ENCODE measurements around the gene METTL4. TPM values are rescaled to one million over a fixed set of nuclear protein-coding genes. Genes with fewer than 3 reads are reported as not detected.

Gene METTL4
- total and polyA plus RNA-seq, 9 of the 15 experiments (the other 6 are each of a cell fraction or from before 2014, with no cell fraction given) = 7.9 to 32.8 (median 22.1) TPM

- TF ChIP-seq ZSCAN32 (CRISPR knock-in tag; IDR thresholded peaks at IDR 0.05) (no peak), NFIC (IDR thresholded peaks at IDR 0.05) (0 out of 2 replicates have a peak, but pooled peaks have one; percentile 17), KAT2B (IDR thresholded peaks at IDR 0.05; ENCODE audit: low read depth, low read length) (no peak), ZNF41 (CRISPR knock-in tag; conservative IDR thresholded peaks at IDR 0.05) (no peak), ZSCAN29 (IDR thresholded peaks at IDR 0.05) (no peak), FOSL1 (tag; conservative IDR thresholded peaks at IDR 0.05) (no peak), FOXO4 (CRISPR knock-in tag; IDR thresholded peaks at IDR 0.05) (no peak), ELF4 (CRISPR knock-in tag; IDR thresholded peaks at IDR 0.05) (0 out of 2 replicates have a peak, but pooled peaks have one; percentile 67), NRF1 (conservative IDR thresholded peaks at IDR 0.05 in 1 of 2, IDR thresholded peaks at IDR 0.05 in 1 of 2) (no peak), U2AF2 (optimal IDR thresholded peaks at IDR 0.05; ENCODE audit: low read depth, low read length) (no peak), DEAF1 (CRISPR knock-in tag; IDR thresholded peaks at IDR 0.05) (no peak), NCOA6 (IDR thresholded peaks at IDR 0.05) (no peak), SNIP1 (IDR thresholded peaks at IDR 0.05; ENCODE audit: low read depth) (no peak), PBX2 (CRISPR knock-in tag; IDR thresholded peaks at IDR 0.05; ENCODE audit: low read depth) (no peak), PBX2 (tag; conservative IDR thresholded peaks at IDR 0.05; ENCODE audit: low read depth) (0 out of 2 replicates have a peak, but pooled peaks have one; percentile 27), POLR2G (IDR thresholded peaks at IDR 0.05; ENCODE audit: low read depth, low read length) (peak; percentile 50; the same call in 1 of the 2 replicates), ARID4B (CRISPR knock-in tag; IDR thresholded peaks at IDR 0.05) (no peak), MAX (CRISPR knock-in tag; IDR thresholded peaks at IDR 0.05) (no peak), RBM14 (IDR thresholded peaks at IDR 0.05; ENCODE audit: borderline replicate concordance, insufficient read depth, low read depth, low read length) (no peak)
These were observed 519 bp downstream of the METTL4 start (continued) for GRCh38 chr18:2570772-2571199.

All from K562 (cell line).